Stimulated activated naive CD4-positive, alpha-beta T cell (primary cell): Measurements from ENCODE around the gene SLCO4A1.
"Not testable (repeated sequence)": the region's sequence is repeated elsewhere in the genome, so short reads cannot be mapped to it uniquely, and the experiment has no call there.

Source experiments
- DNase-seq, 6 experiments: peaks; one replicate each; lab custom pipeline; 2025; lab: John Stamatoyannopoulos, UW

SLCO4A1 gene

GRCh38 chr20:62665826-62666735 is 23.8 kb downstream of the SLCO4A1 start:
- no peak for DNase-seq

GRCh38 chr20:62666736-62667529 is 24.6 kb downstream of the SLCO4A1 start:
- DNase-seq: no peak

GRCh38 chr20:62667530-62668440 is 25.5 kb downstream of the SLCO4A1 start:
- no peak for DNase-seq

DNA sequence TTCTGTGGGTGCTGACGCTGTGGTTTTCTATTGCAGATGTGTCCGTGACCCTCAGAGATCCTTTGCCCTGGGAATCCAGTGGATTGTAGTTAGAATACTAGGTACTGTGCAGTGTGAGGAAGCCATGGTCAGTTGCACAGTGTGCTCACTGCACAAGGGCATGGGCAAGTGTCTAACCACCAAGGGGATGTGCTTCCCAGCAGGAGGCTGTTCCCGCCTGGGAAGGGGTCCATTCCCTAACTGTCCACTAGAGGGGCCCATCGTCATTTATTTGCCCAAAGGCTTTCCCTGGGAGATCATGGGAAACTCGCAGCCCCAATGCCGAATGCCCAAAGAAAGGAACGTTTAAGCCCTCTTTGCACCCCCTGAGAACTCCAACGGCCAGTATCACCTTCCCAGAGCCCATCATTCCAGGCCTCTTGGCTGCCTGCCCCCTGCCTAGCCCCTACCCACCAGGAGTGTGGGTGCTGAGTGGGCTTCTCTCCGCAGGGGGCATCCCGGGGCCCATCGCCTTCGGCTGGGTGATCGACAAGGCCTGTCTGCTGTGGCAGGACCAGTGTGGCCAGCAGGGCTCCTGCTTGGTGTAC is 26.2 kb downstream of the SLCO4A1 start:
- peak in 5 of 6 experiments; percentile 6 to 36 (median 12) for DNase-seq

- DNase-seq: no peak
Measured at GRCh38 chr20:62669249-62669648, 26.9 kb downstream of the SLCO4A1 start.

DNA sequence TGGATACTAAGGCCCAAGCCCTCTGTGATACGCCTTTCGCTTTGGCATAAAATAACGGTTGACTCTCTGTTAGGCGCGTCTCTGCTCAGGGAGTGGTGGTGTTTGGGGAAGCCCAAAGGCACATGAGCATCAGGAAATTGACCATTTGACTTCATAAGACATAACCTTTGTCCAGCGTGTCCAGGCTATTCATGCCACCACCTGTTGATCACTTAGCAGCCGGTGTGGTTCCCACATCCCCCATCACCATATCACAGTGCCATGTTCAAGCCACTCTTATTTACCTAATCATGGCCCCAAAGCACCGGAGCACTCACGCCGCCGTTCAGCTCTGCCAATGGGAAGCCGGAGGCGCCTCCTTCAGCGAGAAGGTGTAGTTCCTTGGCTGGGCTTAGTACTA is 27.9 kb downstream of the SLCO4A1 start:
- no peak for DNase-seq

- DNase-seq: no peak
Measured at GRCh38 chr20:62670998-62671397, 28.7 kb downstream of the SLCO4A1 start.

DNA sequence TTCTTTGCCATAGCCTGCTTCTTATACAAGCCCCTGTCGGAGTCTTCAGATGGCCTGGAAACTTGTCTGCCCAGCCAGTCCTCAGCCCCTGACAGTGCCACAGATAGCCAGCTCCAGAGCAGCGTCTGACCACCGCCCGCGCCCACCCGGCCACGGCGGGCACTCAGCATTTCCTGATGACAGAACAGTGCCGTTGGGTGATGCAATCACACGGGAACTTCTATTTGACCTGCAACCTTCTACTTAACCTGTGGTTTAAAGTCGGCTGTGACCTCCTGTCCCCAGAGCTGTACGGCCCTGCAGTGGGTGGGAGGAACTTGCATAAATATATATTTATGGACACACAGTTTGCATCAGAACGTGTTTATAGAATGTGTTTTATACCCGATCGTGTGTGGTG is 29.5 kb downstream of the SLCO4A1 start:
- no peak for DNase-seq

DNA sequence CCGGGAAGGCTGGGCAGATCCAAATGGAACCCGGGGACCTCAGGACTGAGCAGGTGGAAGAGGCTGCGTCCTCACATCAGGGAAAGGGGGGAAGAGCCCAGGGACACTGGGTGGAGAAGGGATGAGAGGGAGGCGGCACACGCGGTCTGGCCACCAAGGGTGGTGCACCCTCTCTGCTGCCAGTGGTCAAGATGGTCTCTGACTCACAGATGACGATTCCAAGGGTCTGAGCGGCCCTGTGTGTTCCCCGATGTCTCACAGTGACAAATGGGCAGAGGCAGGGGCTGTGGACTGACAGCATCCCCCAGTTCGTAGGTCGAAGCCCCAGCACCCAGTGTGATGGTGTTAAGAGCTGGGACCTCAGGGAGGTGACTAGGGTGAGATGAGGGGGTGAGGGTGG is 32.1 kb downstream of the SLCO4A1 start:
- no peak for DNase-seq

DNA sequence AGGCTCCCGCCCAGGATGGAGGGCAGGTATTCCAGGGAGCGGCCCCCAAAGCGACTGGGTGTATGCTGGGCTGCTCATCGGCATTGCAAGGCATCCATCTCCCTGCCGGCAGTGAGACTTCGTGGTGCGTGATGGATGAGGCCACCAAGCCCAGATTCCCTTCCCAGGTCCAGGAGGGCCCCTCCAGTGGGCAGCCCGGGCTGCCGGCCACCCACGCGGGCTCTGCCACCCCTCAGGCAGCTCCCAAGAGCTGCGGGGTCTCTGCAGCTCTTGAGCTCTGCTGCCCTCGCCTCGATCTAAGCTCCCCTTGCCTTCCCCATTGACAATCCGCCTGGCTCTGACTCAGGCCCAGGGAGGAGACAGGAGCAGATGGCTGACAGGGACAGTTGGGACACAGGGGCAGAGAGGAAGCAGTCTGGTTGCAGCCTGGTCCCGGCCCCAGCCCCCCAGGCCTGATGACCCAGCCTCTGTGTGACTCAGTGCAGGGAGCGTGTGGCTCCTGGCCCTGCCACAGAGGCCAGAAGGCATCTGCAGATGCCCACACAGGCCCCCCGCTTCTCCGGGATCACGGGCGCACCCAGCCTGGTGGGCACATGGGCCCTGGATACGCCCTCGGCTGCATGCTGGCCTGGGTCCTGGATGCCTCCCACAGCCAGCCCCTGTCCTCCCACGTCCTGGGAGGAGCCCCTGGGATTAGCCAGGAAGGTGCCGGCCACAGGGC is 33.0 kb downstream of the SLCO4A1 start:
- DNase-seq: no peak

GRCh38 chr20:62675877-62676260 is 33.6 kb downstream of the SLCO4A1 start:
- no peak for DNase-seq

- DNase-seq: no peak
Measured at GRCh38 chr20:62676976-62677375, 34.7 kb downstream of the SLCO4A1 start.

DNA sequence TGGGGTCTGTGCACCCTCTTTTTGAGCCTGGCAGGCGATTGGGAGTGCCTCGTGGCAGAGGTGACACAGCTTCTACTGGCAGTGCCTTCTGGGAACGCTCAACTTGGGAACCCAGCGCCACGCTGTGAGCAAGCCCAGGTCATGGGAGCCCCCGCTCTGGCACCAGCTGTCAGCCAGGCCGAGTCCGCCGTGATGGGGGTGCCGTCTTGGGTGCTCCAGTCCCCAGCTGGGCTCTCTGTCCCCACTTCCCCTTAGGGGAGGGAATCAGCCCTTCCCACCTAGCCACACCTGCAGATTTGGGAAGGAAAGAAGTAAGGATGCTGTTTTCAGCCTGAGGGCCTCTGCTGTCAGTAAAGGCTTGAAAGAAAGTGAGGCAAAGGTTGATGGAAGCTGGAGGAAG is 35.4 kb downstream of the SLCO4A1 start:
- DNase-seq: no peak

DNA sequence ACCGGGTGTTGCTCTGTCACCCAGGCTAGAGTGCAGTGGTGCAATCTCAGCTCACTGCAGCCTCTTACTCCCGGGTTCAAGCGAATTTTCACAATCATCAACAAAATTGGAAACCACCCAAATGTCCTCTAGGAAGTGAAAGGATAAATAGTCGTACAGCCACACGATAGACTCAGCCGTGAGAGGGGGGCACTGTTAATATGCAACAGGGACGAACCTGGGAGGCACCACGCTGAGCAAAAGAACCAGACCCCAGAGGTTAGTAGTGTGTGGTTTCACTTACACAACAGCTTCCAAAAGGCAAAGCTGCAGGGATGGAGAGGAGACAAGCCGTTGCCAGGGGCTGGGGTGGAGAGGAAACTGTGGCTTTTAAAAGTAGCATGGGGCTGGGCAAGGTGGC is 36.2 kb downstream of the SLCO4A1 start:
- no peak for DNase-seq

- no peak for DNase-seq
Measured at GRCh38 chr20:62679978-62680589, 37.8 kb downstream of the SLCO4A1 start.

DNA sequence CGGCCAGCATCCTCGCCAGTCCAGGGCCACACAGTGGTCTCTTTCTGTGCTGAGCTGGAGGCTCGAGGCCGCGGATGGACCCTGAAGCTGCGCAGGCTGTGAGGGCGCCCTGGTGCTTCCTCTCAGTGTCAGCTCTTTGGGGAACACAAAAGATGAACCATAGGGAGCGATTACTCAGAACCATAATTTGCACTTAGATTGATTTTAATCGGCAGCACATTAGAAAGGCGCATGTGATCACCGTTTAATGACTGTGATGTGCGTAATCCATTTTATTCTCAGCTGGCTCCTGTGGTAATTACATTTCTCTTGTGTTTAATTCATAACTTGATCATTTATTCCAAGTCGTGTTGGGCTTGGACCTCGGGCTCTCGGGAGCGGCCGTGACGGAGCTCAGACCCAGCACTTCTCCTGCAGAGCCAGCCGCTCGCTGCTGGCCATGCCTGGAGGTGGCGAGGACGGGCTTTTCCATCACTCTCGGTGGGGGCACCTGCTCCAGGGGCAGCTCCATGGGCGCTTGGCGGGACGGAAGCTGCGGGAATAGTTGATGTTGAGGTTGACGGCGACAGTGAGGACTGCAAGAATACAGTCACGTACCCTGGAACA is 40.7 kb downstream of the SLCO4A1 start:
- DNase-seq: no peak

- DNase-seq: not testable (repeated sequence)
Measured at GRCh38 chr20:62683660-62684322, 41.5 kb downstream of the SLCO4A1 start.

DNA sequence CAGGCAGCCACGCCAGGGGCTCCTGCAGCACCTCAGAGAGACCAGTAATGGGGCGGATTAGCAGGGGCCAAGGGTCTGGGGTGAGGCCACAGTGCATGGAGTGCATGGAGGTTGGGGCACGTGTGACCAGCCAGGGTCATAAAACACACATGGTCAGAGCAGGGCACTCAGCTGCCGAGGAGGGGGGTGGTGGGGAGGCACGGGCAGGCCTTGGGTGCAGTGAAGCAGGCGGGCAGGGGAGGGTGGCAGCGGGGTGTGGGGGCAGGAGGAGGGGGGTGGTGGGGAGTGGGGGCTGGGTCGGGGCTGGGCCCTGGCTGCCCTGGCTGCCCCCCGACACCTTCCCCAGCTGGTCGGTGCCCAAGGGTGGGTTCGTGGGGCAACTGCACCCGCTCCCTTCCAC is 42.7 kb downstream of the SLCO4A1 start:
- DNase-seq: no peak

DNA sequence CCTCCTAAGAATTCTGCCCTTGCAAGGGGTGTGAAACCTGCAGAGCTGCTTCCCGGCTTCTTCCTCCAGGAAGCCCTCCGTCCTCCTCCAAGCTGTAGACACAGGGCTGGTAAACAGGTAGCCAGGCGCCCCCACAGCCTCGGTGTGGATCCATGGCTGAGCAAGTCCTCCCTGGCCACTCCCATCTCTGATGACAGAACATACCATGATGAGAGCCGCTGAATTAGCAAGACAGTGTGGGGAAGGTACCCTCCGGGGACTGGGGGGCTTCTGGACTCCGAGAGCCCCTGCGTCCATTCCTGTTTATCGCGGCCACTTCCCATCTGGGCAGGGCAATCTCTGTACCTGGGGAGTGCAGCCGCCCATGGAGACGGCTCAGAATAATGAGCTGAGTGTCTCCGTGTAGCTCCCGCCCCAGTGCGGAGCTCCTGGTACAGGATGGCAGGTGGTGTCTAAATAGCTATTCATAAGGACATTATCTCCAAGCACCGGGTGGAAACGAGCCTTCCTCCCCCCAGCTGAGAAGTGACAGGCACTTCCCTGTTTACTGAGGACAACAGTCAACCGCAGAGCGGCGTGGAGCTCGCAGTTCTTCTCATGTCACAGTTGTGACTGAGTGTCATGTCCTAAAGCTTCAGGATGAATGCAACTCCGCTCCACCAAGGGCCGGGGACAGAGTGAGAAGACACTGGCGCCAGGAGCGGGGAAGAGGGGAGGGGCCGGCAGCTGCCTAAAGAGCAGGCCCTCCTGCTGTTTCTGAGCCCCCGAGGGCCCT is 43.7 kb downstream of the SLCO4A1 start:
- DNase-seq: peak in 1 of 6 experiments; percentile 6
